Transverse colon (tissue), 4 donors: Measurements from ENCODE around the gene CRYBG1. TPM values are rescaled to one million over a fixed set of nuclear protein-coding genes. Genes with fewer than 3 reads are reported as not detected.
"Not testable (repeated sequence)": the region's sequence is repeated elsewhere in the genome, so short reads cannot be mapped to it uniquely, and the experiment has no call there.

Experiments
- DNase-seq: peaks from one replicate; pipeline ENCODE4 v3.0.0-alpha.2; 2019
- H3K27ac ChIP-seq, 4 donors: fragments of 200-600 bp; sonication (generic); 2 replicates each; pipeline ENCODE4 v1.5.1; 2016 to 2018; ENCODE audit warnings: inconsistent platforms in 4 of 4
- H3K27me3 ChIP-seq: fragments of 200-600 bp; sonication (generic); 2 replicates; pipeline ENCODE4 v1.5.1; 2017; ENCODE audit warnings: inconsistent platforms
- H3K36me3 ChIP-seq, 4 donors: fragments of 200-600 bp; sonication (generic); 2 replicates each; pipeline ENCODE4 v1.5.1; 2017 to 2019; ENCODE audit warnings: inconsistent platforms in 4 of 4
- H3K4me1 ChIP-seq, 4 donors: fragments of 200-600 bp; sonication (generic); 2 replicates each; pipeline ENCODE4 v1.5.1; 2017 to 2020; ENCODE audit warnings: inconsistent platforms in 4 of 4
- H3K4me3 ChIP-seq, 4 donors: fragments of 200-600 bp; sonication (generic); 1 replicate in 1 of 4; 2 replicates in 3 of 4; pipeline versions ENCODE4 v1.5.1 to v1.6.1; 2017 to 2019; ENCODE audit warnings: inconsistent platforms in 4 of 4
- H3K9me3 ChIP-seq, 2 donors: fragments of 200-600 bp; sonication (generic); 2 replicates each; pipeline ENCODE4 v1.5.1; 2017 to 2019; ENCODE audit warnings: inconsistent platforms in 2 of 2
- EP300 ChIP-seq: sonication (generic); formaldehyde crosslinking; IDR thresholded peaks from one replicate; pipeline ENCODE4 v1.6.1; 2017; ENCODE audit warnings: antibody characterized with exemption, low read depth
- POLR2A ChIP-seq: fragments of 450-650 bp; IDR thresholded peaks from one replicate; pipeline ENCODE4 v1.6.1; 2016; ENCODE audit warnings: antibody characterized with exemption, mild to moderate bottlenecking, moderate library complexity
- POLR2AphosphoS5 ChIP-seq, 3 donors: sonication (generic); formaldehyde crosslinking; IDR thresholded peaks; one replicate each; pipeline ENCODE4 v1.6.1; 2016; ENCODE audit warnings: antibody characterized with exemption in 3 of 3
- WGBS, 2 donors: methylation state at CpG; one replicate each; pipeline ENCODE4 v1.1.5; 2018; ENCODE audit warnings: low coverage in 1 of 2; 5-methylcytosine and 5-hydroxymethylcytosine counted together
- in situ Hi-C, 4 donors: fragments of 200-750 bp; cut with MboI; loops; one replicate each; pipeline versions ENCODE4 v1.15.0 to v1.15.1; 2017; ENCODE audit warnings: low sequenced_read_pairs in 3 of 4, low pct_ligation_motif_present in 1 of 4, low pct_unique_long_range_greater_than_20kb in 1 of 4
- intact Hi-C: fragments of 100-400 bp; cut with DNase I; formaldehyde crosslinking; loops from one replicate; pipeline ENCODE4 v1.15.1; 2023; ENCODE audit warnings: low total_unique reads
- total RNA-seq, 4 donors: library from RNA; depleted of rRNA; stranded (reverse); fragments of >200 nt; gene quantifications; one replicate each; pipeline ENCODE4 v1.1.0, GENCODE V29; 2016
- TF ChIP-seq, protein P1 (sequence below), 5 experiments: fragments of 200-600 bp in 3 of 5; fragments of 450-650 bp in 2 of 5; sonication (generic) in 3 of 5; IDR thresholded peaks; 1 replicate in 2 of 5; 2 replicates in 3 of 5; pipeline ENCODE4 v1.5.1; 2016 to 2017; ENCODE audit warnings: antibody characterized with exemption in 5 of 5, inconsistent platforms in 3 of 5, mild to moderate bottlenecking in 2 of 5, moderate library complexity in 1 of 5

Gene CRYBG1
- total RNA-seq, 4 donors from 2014 or later: 64.3 to 112 (median 70.2) TPM

DNA sequence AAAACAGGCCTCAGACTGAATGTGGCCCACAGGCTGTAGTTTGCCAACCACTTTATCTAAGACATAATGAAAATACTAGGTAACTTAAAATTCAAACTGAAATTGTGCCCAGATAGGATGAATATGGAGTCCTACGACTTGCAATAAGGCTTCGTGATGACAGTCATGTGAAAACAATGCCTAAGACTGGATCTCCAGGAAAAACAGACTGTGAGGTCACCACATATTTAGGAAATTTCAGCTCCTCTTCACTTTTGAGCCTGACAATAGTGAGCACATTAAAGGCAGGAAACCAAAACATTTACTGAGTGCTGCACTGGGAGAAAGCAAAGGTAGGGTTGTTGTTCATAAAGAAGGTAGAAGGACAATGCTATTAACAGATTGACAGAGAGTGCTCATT is 218.8 kb downstream of the CRYBG1 start:
- TF ChIP-seq, protein P1, sequence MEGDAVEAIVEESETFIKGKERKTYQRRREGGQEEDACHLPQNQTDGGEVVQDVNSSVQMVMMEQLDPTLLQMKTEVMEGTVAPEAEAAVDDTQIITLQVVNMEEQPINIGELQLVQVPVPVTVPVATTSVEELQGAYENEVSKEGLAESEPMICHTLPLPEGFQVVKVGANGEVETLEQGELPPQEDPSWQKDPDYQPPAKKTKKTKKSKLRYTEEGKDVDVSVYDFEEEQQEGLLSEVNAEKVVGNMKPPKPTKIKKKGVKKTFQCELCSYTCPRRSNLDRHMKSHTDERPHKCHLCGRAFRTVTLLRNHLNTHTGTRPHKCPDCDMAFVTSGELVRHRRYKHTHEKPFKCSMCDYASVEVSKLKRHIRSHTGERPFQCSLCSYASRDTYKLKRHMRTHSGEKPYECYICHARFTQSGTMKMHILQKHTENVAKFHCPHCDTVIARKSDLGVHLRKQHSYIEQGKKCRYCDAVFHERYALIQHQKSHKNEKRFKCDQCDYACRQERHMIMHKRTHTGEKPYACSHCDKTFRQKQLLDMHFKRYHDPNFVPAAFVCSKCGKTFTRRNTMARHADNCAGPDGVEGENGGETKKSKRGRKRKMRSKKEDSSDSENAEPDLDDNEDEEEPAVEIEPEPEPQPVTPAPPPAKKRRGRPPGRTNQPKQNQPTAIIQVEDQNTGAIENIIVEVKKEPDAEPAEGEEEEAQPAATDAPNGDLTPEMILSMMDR (IDR thresholded peaks at IDR 0.05): no peak
- TF ChIP-seq POLR2A: no peak
- TF ChIP-seq EP300: no peak
- TF ChIP-seq POLR2AphosphoS5 (IDR thresholded peaks at IDR 0.05): no peak
- 96 to 100% methylated on average over 2 of the region's 2 CpGs for WGBS, 2 donors
- no peaks in the 10 kb centered on the region for H3K36me3 ChIP-seq
- in situ Hi-C loops (no loop called here), intact Hi-C loops (no loop called here)
- no peaks in the 10 kb centered on the region for H3K4me1 ChIP-seq
- H3K27me3 ChIP-seq: no peaks in the 10 kb centered on the region
- no peak for DNase-seq
- no peaks in the 10 kb centered on the region for H3K9me3 ChIP-seq
- H3K4me3 ChIP-seq: no peak overlapping the region
- H3K27ac ChIP-seq: no peak overlapping the region

DNA sequence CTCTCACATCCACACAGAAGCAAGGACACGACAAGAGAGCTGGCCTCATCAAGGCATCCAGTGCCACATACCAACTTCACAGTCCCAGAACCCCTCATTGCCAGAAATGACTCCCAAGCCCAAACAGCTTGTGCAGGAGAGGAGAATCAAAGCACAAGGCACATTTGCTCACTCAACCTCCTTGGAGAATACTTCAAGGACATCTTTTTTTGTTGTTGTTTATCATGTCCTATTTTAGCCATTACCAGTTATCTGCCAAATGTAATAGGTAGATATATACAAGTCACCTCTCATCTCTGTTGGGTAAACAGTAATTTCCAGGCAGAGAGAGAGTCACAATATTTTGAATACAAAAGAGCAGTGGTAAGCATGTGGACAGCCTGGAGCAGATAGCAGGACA is 221.0 kb downstream of the CRYBG1 start:
- TF ChIP-seq, protein P1 (IDR thresholded peaks at IDR 0.05): no peak
- TF ChIP-seq POLR2AphosphoS5 (IDR thresholded peaks at IDR 0.05): no peak
- TF ChIP-seq EP300: no peak
- TF ChIP-seq POLR2A: no peak
- in situ Hi-C loops (no loop called here), intact Hi-C loops (no loop called here)
- no peaks in the 10 kb centered on the region for H3K4me1 ChIP-seq
- no peaks in the 10 kb centered on the region for H3K9me3 ChIP-seq
- H3K36me3 ChIP-seq: no peaks in the 10 kb centered on the region
- WGBS, 2 donors: 92 to 100% methylated on average over 1 of the region's 1 CpG
- no peak for DNase-seq
- no peaks in the 10 kb centered on the region for H3K27me3 ChIP-seq
- no peak overlapping the region for H3K4me3 ChIP-seq
- H3K27ac ChIP-seq: no peak overlapping the region

DNA sequence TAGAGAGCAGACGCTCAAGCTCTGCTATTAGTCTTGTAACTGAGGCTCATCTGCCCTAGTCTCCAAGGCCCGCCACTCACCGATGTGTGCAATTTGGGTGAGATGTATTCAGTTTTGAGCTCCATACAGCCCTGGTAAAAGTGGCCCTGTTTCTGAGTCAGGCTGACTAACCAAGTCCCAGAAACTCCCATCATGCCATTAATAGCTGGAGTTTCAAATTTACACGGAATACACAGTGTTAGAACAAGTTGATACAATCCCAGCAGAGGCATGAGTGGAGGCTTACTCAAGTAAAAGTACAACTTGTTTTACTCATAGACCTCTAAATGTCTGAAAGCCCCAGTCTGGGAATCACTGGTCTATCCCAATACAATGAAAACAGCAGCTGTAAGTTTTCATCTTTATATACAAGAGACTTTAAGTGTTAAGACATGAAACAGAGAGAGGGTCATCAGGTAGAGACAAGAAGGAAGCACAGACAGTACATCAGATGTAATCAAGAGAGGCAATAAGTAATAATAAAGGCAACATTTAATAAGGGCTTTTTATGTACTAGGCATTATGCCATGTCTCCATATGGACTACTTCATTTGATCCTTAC is 226.4 kb downstream of the CRYBG1 start:
- Histone ChIP-seq H3K9me3 (no peaks in the 10 kb centered on the region), H3K27ac (no peak overlapping the region), H3K4me3 (no peak overlapping the region), H3K27me3 (no peaks in the 10 kb centered on the region), H3K4me1 (no peaks in the 10 kb centered on the region), H3K36me3 (peaks cover 0 to 3% (median 0%) of the 10 kb centered on the region in 4 donors)
- WGBS, 2 donors: 90 to 95% methylated on average over 2 to 4 of the region's 4 CpGs
- intact Hi-C loops (no loop called here), in situ Hi-C loops (no loop called here)
- DNase-seq: no peak
- TF ChIP-seq EP300 (no peak), POLR2AphosphoS5 (IDR thresholded peaks at IDR 0.05) (no peak), POLR2A (no peak)
- TF ChIP-seq, protein P1 (IDR thresholded peaks at IDR 0.05): no peak

DNA sequence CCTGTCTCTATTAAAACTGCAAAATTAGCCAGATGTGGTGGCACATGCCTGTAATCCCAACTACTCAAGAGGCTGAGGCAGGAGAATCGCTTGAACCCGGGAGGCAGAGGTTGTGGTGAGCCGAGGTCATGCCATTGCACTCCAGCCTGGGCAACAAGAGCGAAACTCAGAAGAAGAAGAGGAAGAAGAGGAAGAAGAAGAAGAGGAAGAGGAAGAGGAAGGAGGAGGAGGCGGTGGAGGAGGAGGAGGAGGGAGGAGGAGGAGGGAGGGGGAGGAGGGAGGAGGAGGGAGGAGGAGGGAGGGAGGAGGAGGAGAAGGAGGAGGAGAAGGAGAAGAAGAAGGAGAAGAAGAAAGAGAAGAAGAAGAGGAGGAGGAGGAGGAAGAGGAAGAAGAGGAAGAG is 228.4 kb downstream of the CRYBG1 start:
- WGBS, 2 donors: 81% methylated on average over 4 of the region's 5 CpGs; no CpG with 5 or more reads in 1 of the 2 donors
- in situ Hi-C loops: not testable (repeated sequence)

More for the DNA sequence above, 228.4 kb downstream of the CRYBG1 start:
- H3K36me3 ChIP-seq, DNase-seq, H3K27ac ChIP-seq, H3K27me3 ChIP-seq, H3K9me3 ChIP-seq, intact Hi-C loops, H3K4me1 ChIP-seq, H3K4me3 ChIP-seq: not testable (repeated sequence)
